SK-N-DZ (cell line): ENCODE results near the gene CHD1. TPM values are rescaled to one million over a fixed set of nuclear protein-coding genes. Genes with fewer than 3 reads are reported as not detected.
"Not testable (repeated sequence)": the region's sequence is repeated elsewhere in the genome, so short reads cannot be mapped to it uniquely, and the experiment has no call there.

Source experiments
- DNase-seq: peaks from one replicate; pipeline ENCODE4 v3.0.0-alpha.2; 2015; ENCODE audit warnings: low spot score
- polyA plus RNA-seq, 2 experiments: library from polyadenylated mRNA; depleted of rRNA; stranded (reverse); fragments of >200 nt; gene quantifications; 2 replicates each; pipeline ENCODE4 v1.2.3, GENCODE V29; 2014

CHD1 gene
- 35.8 and 40.4 TPM in 2 replicates for polyA plus RNA-seq (2014; cell fraction: cytosol; rRNA removed)
- 130 and 132 TPM in 2 replicates for polyA plus RNA-seq (2014; cell fraction: nucleus; rRNA removed)

- DNase-seq, result peak; percentile 97
Observed at GRCh38 chr5:98928873-98929709, at the start of gene CHD1. Gene CHD1, minus strand, starts transcription at chr5:98929007. Its CDS starts 2,621 bp downstream, at chr5:98926386.

GRCh38 chr5:98978528-98978927, 49.7 kb upstream of the CHD1 start:
- no peak for DNase-seq

GRCh38 chr5:98977723-98978122, 48.9 kb upstream of the CHD1 start:
- DNase-seq, result no peak

GRCh38 chr5:98975682-98976407, 47.0 kb upstream of the CHD1 start:
- DNase-seq, result no peak

GRCh38 chr5:98975223-98975622, 46.4 kb upstream of the CHD1 start:
- no peak for DNase-seq

GRCh38 chr5:98969400-98969799, 40.6 kb upstream of the CHD1 start:
- DNase-seq, result no peak

- no peak for DNase-seq
Observed at GRCh38 chr5:98968056-98968564, 39.3 kb upstream of the CHD1 start.

- DNase-seq, result no peak
Observed at GRCh38 chr5:98965226-98965625, 36.4 kb upstream of the CHD1 start.

GRCh38 chr5:98964621-98965020, 35.8 kb upstream of the CHD1 start:
- no peak for DNase-seq

GRCh38 chr5:98963019-98963418, 34.2 kb upstream of the CHD1 start:
- DNase-seq, result no peak

GRCh38 chr5:98962587-98962986, 33.8 kb upstream of the CHD1 start:
- no peak for DNase-seq

- no peak for DNase-seq
Observed at GRCh38 chr5:98961665-98962344, 33.0 kb upstream of the CHD1 start.

- DNase-seq, result no peak
Observed at GRCh38 chr5:98957307-98957706, 28.5 kb upstream of the CHD1 start.

- not testable (repeated sequence) for DNase-seq
Observed at GRCh38 chr5:98955888-98956287, 27.1 kb upstream of the CHD1 start.

- not testable (repeated sequence) for DNase-seq
Observed at GRCh38 chr5:98955471-98955870, 26.7 kb upstream of the CHD1 start.

GRCh38 chr5:98954392-98955028, 25.7 kb upstream of the CHD1 start:
- DNase-seq, result no peak

GRCh38 chr5:98942847-98943246, 14.0 kb upstream of the CHD1 start:
- no peak for DNase-seq

GRCh38 chr5:98941131-98941883, 12.5 kb upstream of the CHD1 start:
- DNase-seq, result no peak

- DNase-seq, result no peak
Observed at GRCh38 chr5:98940581-98940980, 11.8 kb upstream of the CHD1 start.

GRCh38 chr5:98938464-98938863, 9.7 kb upstream of the CHD1 start:
- no peak for DNase-seq
